H9 (cell line): ENCODE data around the gene TMA7. TPM values are rescaled to one million over a fixed set of nuclear protein-coding genes. Genes with fewer than 3 reads are reported as not detected.

ENCODE experiments used
- DNase-seq: peaks from one replicate; pipeline ENCODE4 v3.0.0-alpha.2; 2017
- H2AFZ ChIP-seq: one replicate; pipeline ENCODE4 v1.6.1; 2013; ENCODE audit warnings: mild to moderate bottlenecking, low read length, control low read depth, moderate library complexity
- H2AK5ac ChIP-seq: 2 replicates; pipeline ENCODE4 v1.6.1; 2013; ENCODE audit warnings: low read length, control low read depth, mixed read lengths; ENCODE audit not compliant: insufficient read length
- H2BK120ac ChIP-seq: one replicate; pipeline ENCODE4 v1.6.1; 2013; ENCODE audit warnings: low read depth, mild to moderate bottlenecking, low read length, control low read depth, inconsistent platforms; ENCODE audit not compliant: poor library complexity, severe bottlenecking
- H2BK12ac ChIP-seq: 2 replicates; pipeline ENCODE4 v1.6.1; 2013; ENCODE audit warnings: low read length, control low read depth, mixed read lengths, low read depth; ENCODE audit not compliant: insufficient read length
- H2BK15ac ChIP-seq: 2 replicates; pipeline ENCODE4 v1.6.1; 2013; ENCODE audit warnings: low read depth, low read length, control low read depth
- H2BK20ac ChIP-seq: one replicate; pipeline ENCODE4 v1.6.1; 2013; ENCODE audit warnings: low read depth, mild to moderate bottlenecking, low read length, control low read depth, inconsistent platforms; ENCODE audit not compliant: poor library complexity, severe bottlenecking
- H2BK5ac ChIP-seq: 2 replicates; pipeline ENCODE4 v1.6.1; 2013; ENCODE audit warnings: low read length, control low read depth, mixed read lengths; ENCODE audit not compliant: insufficient read length
- H3K14ac ChIP-seq: 2 replicates; pipeline ENCODE4 v1.6.1; 2013; ENCODE audit warnings: low read length, control low read depth; ENCODE audit not compliant: insufficient read depth
- H3K18ac ChIP-seq: 2 replicates; pipeline ENCODE4 v1.6.1; 2013; ENCODE audit warnings: low read depth, mild to moderate bottlenecking, mixed read lengths, low read length, control low read depth; ENCODE audit not compliant: insufficient read length
- H3K23ac ChIP-seq: 2 replicates; pipeline ENCODE4 v1.6.1; 2013; ENCODE audit warnings: low read length, control low read depth, mixed read lengths, low read depth; ENCODE audit not compliant: insufficient read length
- H3K23me2 ChIP-seq: 2 replicates; pipeline ENCODE4 v1.6.1; 2013; ENCODE audit warnings: low read depth, mild to moderate bottlenecking, mixed read lengths, low read length, control low read depth; ENCODE audit not compliant: insufficient read length, poor library complexity, severe bottlenecking
- H3K27ac ChIP-seq: 2 replicates; pipeline ENCODE4 v1.5.1; 2013; ENCODE audit warnings: low read length, control low read depth, mixed read lengths, low read depth; ENCODE audit not compliant: insufficient read length
- H3K27me3 ChIP-seq: 2 replicates; pipeline ENCODE4 v1.6.1; 2013; ENCODE audit warnings: low read length, control low read depth, inconsistent platforms; ENCODE audit not compliant: insufficient read depth
- H3K4ac ChIP-seq: 2 replicates; pipeline ENCODE4 v1.6.1; 2013; ENCODE audit warnings: low read depth, mild to moderate bottlenecking, control low read depth, inconsistent platforms, low read length, moderate library complexity
- H3K4me1 ChIP-seq: 2 replicates; pipeline ENCODE4 v1.6.1; 2013; ENCODE audit warnings: low read length, control low read depth, inconsistent platforms; ENCODE audit not compliant: insufficient read depth
- H3K4me2 ChIP-seq: 2 replicates; pipeline ENCODE4 v1.6.1; 2013; ENCODE audit warnings: low read length, control low read depth, mixed read lengths; ENCODE audit not compliant: insufficient read length, insufficient read depth
- H3K56ac ChIP-seq: 2 replicates; pipeline ENCODE4 v1.6.1; 2013; ENCODE audit warnings: low read depth, mild to moderate bottlenecking, mixed read lengths, low read length, control low read depth; ENCODE audit not compliant: insufficient read length
- H3K79me1 ChIP-seq: 2 replicates; pipeline ENCODE4 v1.6.1; 2013; ENCODE audit warnings: low read depth, mild to moderate bottlenecking, moderate library complexity, low read length, control low read depth, inconsistent platforms; ENCODE audit not compliant: insufficient read depth, poor library complexity, severe bottlenecking
- H3K79me2 ChIP-seq: 2 replicates; pipeline ENCODE4 v1.6.1; 2013; ENCODE audit warnings: low read length, control low read depth, inconsistent platforms; ENCODE audit not compliant: insufficient read depth
- H3K9ac ChIP-seq: 2 replicates; pipeline ENCODE4 v1.6.1; 2013; ENCODE audit warnings: low read length, control low read depth, mixed read lengths; ENCODE audit not compliant: insufficient read length; ENCODE audit errors: extremely low read depth
- H3K9me3 ChIP-seq: one replicate; pipeline ENCODE4 v1.6.1; 2013; ENCODE audit warnings: low read depth, low read length, inconsistent platforms; ENCODE audit not compliant: control insufficient read depth
- H3T11ph ChIP-seq: one replicate; pipeline ENCODE4 v1.6.1; 2013; ENCODE audit warnings: mild to moderate bottlenecking, low read length, control low read depth, inconsistent platforms
- H4K20me1 ChIP-seq: one replicate; pipeline ENCODE4 v1.6.1; 2013; ENCODE audit not compliant: control insufficient read depth, insufficient read length, insufficient read depth
- H4K5ac ChIP-seq: 2 replicates; pipeline ENCODE4 v1.6.1; 2013; ENCODE audit warnings: low read depth, mild to moderate bottlenecking, mixed read lengths, low read length, control low read depth; ENCODE audit not compliant: insufficient read length
- H4K8ac ChIP-seq: replicated peaks from 2 replicates; pipeline ENCODE4 v1.6.1; 2013; ENCODE audit warnings: low read length, control low read depth, mixed read lengths, low read depth; ENCODE audit not compliant: insufficient read length
- H4K91ac ChIP-seq: 2 replicates; pipeline ENCODE4 v1.6.1; 2013; ENCODE audit warnings: low read depth, mild to moderate bottlenecking, moderate library complexity, mixed read lengths, low read length, control low read depth; ENCODE audit not compliant: insufficient read length
- H3K27ac Mint-ChIP-seq, 3 experiments: 2 replicates in 2 of 3; 3 replicates in 1 of 3; pipeline ENCODE4 v1.8.0; 2020 to 2021; ENCODE audit warnings: mixed read lengths in 3 of 3, mild to moderate bottlenecking in 1 of 3, moderate library complexity in 1 of 3
- H3K27me3 Mint-ChIP-seq: 2 replicates; pipeline ENCODE4 v1.8.0; 2021; ENCODE audit warnings: low read depth, mild to moderate bottlenecking, moderate library complexity, mixed read lengths
- H3K36me3 Mint-ChIP-seq, 3 experiments: 2 replicates in 2 of 3; 3 replicates in 1 of 3; pipeline ENCODE4 v1.8.0; 2020 to 2021; ENCODE audit warnings: low read depth in 3 of 3, mixed read lengths in 3 of 3; ENCODE audit not compliant: insufficient read depth in 1 of 3
- H3K4me1 Mint-ChIP-seq, 2 experiments: 2 replicates each; pipeline ENCODE4 v1.8.0; 2020; ENCODE audit warnings: mixed read lengths in 2 of 2
- H3K4me3 Mint-ChIP-seq, 2 experiments: 2 replicates in 1 of 2; 3 replicates in 1 of 2; pipeline ENCODE4 v1.8.0; 2020 to 2021; ENCODE audit warnings: mild to moderate bottlenecking in 2 of 2, mixed read lengths in 2 of 2, moderate library complexity in 1 of 2
- H3K9me3 Mint-ChIP-seq, 2 experiments: 2 replicates in 1 of 2; 3 replicates in 1 of 2; pipeline ENCODE4 v1.8.0; 2020; ENCODE audit warnings: mild to moderate bottlenecking in 2 of 2, mixed read lengths in 2 of 2, moderate library complexity in 1 of 2
- WGBS: extraction: QIAGEN DNeasy Blood & Tissue Kit; methylation state at CpG from one replicate; pipeline ENCODE4 v1.1.7; 2013; ENCODE audit warnings: missing lambda C conversion rate, low lambda C conversion rate, mixed read lengths; ENCODE audit not compliant: insufficient read length; ENCODE audit errors: extremely low coverage; 5-methylcytosine and 5-hydroxymethylcytosine counted together
- total RNA-seq: library from RNA; stranded (reverse); gene quantifications from 2 replicates; pipeline ENCODE4 v1.2.1, GENCODE V29; 2021
- TF ChIP-seq, protein P1 (sequence below): fragments of 200-600 bp; sonication (generic); conservative IDR thresholded peaks from 3 replicates; pipeline ENCODE4 v1.8.0; 2021; ENCODE audit warnings: antibody characterized with exemption, mild to moderate bottlenecking

The TMA7 gene
- total RNA-seq, 1 experiment from 2014 or later: 305 TPM

DNA sequence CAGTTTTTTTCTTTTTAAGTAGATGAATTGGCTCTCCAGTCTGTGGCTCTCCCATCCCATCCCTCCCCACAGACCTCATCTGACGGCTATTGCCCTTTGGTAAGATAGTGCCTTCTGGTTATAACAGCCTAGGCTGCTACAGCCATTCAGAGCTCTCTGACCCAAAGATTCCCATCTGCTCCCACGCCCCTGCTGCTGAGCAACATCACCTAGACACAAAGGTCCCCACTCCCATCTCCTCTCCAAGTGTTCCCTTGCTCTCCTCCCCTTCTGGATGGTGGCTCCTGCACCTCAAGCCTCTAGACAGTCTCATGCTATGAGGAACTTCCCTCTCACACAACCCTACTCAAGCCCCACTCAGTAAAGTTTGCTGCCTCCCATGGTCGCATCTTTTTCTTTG lies 44.3 kb upstream of the TMA7 start:
- Histone ChIP-seq H4K91ac (no peak overlapping the region), H4K8ac (no peak overlapping the region), H2AFZ (no peak overlapping the region), H4K20me1 (no peaks in the 10 kb centered on the region), H3K4me2 (no peak overlapping the region), H2AK5ac (no peak overlapping the region), H2BK5ac (no peak overlapping the region), H3K9ac (no peak overlapping the region), H3K9me3 (no peaks in the 10 kb centered on the region), H3T11ph (no peak overlapping the region), H3K27ac (no peak overlapping the region), H4K5ac (no peak overlapping the region), H2BK20ac (no peak overlapping the region), H2BK15ac (no peak overlapping the region), H3K56ac (no peak overlapping the region), H2BK120ac (no peak overlapping the region), H3K79me1 (no peaks in the 10 kb centered on the region), H3K14ac (no peak overlapping the region), H2BK12ac (no peak overlapping the region), H3K79me2 (no peaks in the 10 kb centered on the region), H3K4me1 (0 out of 2 replicates have a peak, but pooled peaks cover 2% of the 10 kb centered on the region), H3K23me2 (no peaks in the 10 kb centered on the region), H3K4ac (no peak overlapping the region), H3K23ac (no peak overlapping the region), H3K18ac (no peak overlapping the region), H3K27me3 (no peaks in the 10 kb centered on the region)
- peaks cover 10% of the 10 kb centered on the region for H3K27me3 Mint-ChIP-seq
- H3K9me3 Mint-ChIP-seq: no peaks in the 10 kb centered on the region; a peak in 1 of 5 replicates
- H3K27ac Mint-ChIP-seq: no peak overlapping the region
- WGBS: no CpG with 5 or more reads among the region's 3 CpGs
- no peak overlapping the region; a peak in 1 of 5 replicates for H3K4me3 Mint-ChIP-seq
- H3K36me3 Mint-ChIP-seq: peaks cover 0 to 4% (median 2%) of the 10 kb centered on the region in 3 experiments; a peak in 3 of 7 replicates
- peaks cover 10% of the 10 kb centered on the region in 2 experiments for H3K4me1 Mint-ChIP-seq
- no peak for DNase-seq
- TF ChIP-seq, protein P1, sequence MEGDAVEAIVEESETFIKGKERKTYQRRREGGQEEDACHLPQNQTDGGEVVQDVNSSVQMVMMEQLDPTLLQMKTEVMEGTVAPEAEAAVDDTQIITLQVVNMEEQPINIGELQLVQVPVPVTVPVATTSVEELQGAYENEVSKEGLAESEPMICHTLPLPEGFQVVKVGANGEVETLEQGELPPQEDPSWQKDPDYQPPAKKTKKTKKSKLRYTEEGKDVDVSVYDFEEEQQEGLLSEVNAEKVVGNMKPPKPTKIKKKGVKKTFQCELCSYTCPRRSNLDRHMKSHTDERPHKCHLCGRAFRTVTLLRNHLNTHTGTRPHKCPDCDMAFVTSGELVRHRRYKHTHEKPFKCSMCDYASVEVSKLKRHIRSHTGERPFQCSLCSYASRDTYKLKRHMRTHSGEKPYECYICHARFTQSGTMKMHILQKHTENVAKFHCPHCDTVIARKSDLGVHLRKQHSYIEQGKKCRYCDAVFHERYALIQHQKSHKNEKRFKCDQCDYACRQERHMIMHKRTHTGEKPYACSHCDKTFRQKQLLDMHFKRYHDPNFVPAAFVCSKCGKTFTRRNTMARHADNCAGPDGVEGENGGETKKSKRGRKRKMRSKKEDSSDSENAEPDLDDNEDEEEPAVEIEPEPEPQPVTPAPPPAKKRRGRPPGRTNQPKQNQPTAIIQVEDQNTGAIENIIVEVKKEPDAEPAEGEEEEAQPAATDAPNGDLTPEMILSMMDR: no peak
